Measurements from ENCODE around the gene RHOG. TPM values are rescaled to one million over a fixed set of nuclear protein-coding genes. Genes with fewer than 3 reads are reported as not detected.

The RHOG gene
- total RNA-seq (2011; cell fraction: chromatin; rRNA removed; ENCODE audit: low replicate concordance) = 27.7 and 100.0 TPM in 2 replicates
- total RNA-seq (2011; cell fraction: nucleolus; rRNA removed) = 89.7 and 100 TPM in 2 replicates
- 70.6 and 86.3 TPM in 2 replicates for total RNA-seq (2011; cell fraction: nucleoplasm; rRNA removed)
- total RNA-seq (2014; rRNA removed) (80.3 and 117 TPM in 2 replicates), total RNA-seq (2014; rRNA removed; fragmentation: Illumina TruSeq; extraction: Trizol) (34.7 and 43.6 TPM in 2 replicates), total RNA-seq (2015; rRNA removed; fragmentation: Illumina TruSeq; extraction: Trizol) (70.0 and 71.8 TPM in 2 replicates), total RNA-seq (2021) (157 and 162 TPM in 2 replicates), polyA plus RNA-seq (2011; rRNA removed) (112 and 121 TPM in 2 replicates), polyA plus RNA-seq (2014; fragmentation: Illumina TruSeq; extraction: Trizol) (153 and 223 TPM in 2 replicates), polyA plus RNA-seq (2014; fragmentation: Nextera tagmentation; extraction: Ambion mirVana) (10 to 100 TPM; 22.6 to 36.8 TPM), polyA plus RNA-seq (2014; rRNA removed) (134 and 159 TPM in 2 replicates), polyA minus RNA-seq (2011; rRNA and poly(A)+ RNA removed) (68.0 and 101 TPM in 2 replicates), Bru-seq, nascent RNA (percentile 97 among the genes with signal in this experiment), BruChase-seq, experiment 1, labeled RNA remaining after a 2-hour chase (percentile 83 among the genes with signal in this experiment), BruChase-seq, experiment 2, labeled RNA remaining after a 6-hour chase (percentile 77 among the genes with signal in this experiment)
- polyA plus RNA-seq (2011; cell fraction: cytosol; rRNA removed) = 199 and 423 TPM in 2 replicates
- 55.6 and 75.5 TPM in 2 replicates for polyA plus RNA-seq (2011; cell fraction: nucleus; rRNA removed)
- polyA plus RNA-seq (2012) = 177 and 217 TPM in 2 replicates
- polyA minus RNA-seq (2011; cell fraction: cytosol; rRNA and poly(A)+ RNA removed) = 169 and 173 TPM in 2 replicates
- polyA minus RNA-seq (2011; cell fraction: nucleus; rRNA and poly(A)+ RNA removed) = 39.9 and 49.1 TPM in 2 replicates
- long read RNA-seq, experiment 1, transcript RHOG-201 (2 exons, 1,319 nt) = major isoform, 60 of 274 reads
- long read RNA-seq, experiment 1, partial matches to known transcripts = 209 of 274 reads
- long read RNA-seq, experiment 1, other reads (novel, unspliced or antisense) = 2 of 274 reads
- long read RNA-seq, experiment 2, transcript RHOG-201 (2 exons, 1,319 nt) = major isoform, 178 of 258 reads
- long read RNA-seq, experiment 2, partial matches to known transcripts = 0 of 258 reads
- long read RNA-seq, experiment 2, other reads (novel, unspliced or antisense) = 74 of 258 reads
- long read RNA-seq, experiment 3, transcript RHOG-201 (2 exons, 1,319 nt) = major isoform, 119 of 133 reads
- long read RNA-seq, experiment 3, partial matches to known transcripts = 10 of 133 reads
- long read RNA-seq, experiment 3, other reads (novel, unspliced or antisense) = 2 of 133 reads

GRCh38 chr11:3840870-3841425 is at the start of gene RHOG:
Gene RHOG, minus strand, starts transcription at chr11:3840959. Its CDS starts 12,821 bp downstream, at chr11:3828138.
- Histone ChIP-seq H3K4me2 (ENCODE audit: insufficient read depth, low read length) (peak within 1 kb of the TSS; percentile 93), H3K9ac (ENCODE audit: insufficient read depth in 1 of 2, low read depth in 2 of 2, low read length in 2 of 2) (peak within 1 kb of the TSS; percentile 84 to 94), H3K4me1 (replicated peaks in 1 of 2; ENCODE audit: control insufficient read depth in 2 of 2, insufficient read depth in 2 of 2, low read length in 2 of 2) (peaks cover 28 to 50% of the 10 kb centered on the region in 2 experiments), H3K79me2 (ENCODE audit: control insufficient read depth, insufficient read depth, low read length) (peaks cover 52% of the 10 kb centered on the region), H3K36me3 (ENCODE audit: control insufficient read depth, insufficient read depth, low read length) (peaks cover 26% of the 10 kb centered on the region), H3K27me3 (ENCODE audit: control insufficient read depth in 2 of 2, insufficient read depth in 2 of 2, low read length in 2 of 2) (no peaks in the 10 kb centered on the region), H3K27ac (ENCODE audit: extremely low read depth, low read depth, low read length) (peak within 1 kb of the TSS; percentile 86), H3K9me3 (replicated peaks; ENCODE audit: control insufficient read depth, insufficient read depth, low read depth, low read length) (no peaks in the 10 kb centered on the region), H3K9me1 (ENCODE audit: control insufficient read depth, insufficient read depth, low read length) (no peaks in the 10 kb centered on the region), H4K20me1 (replicated peaks; ENCODE audit: control insufficient read depth, insufficient read depth, low read length) (peaks cover 4% of the 10 kb centered on the region; the same call in 1 of the 2 replicates), H2AFZ (ENCODE audit: low read depth, low read length) (peak within 1 kb of the TSS; percentile 96), H3K4me3 (peak within 1 kb of the TSS; percentile 89)
- DNase-seq (ENCODE audit: extremely low read depth in 1 of 4, low spot score in 3 of 4) = peak; percentile 92 to 93 (median 92)
- 3% methylated on average over 4 of the region's 42 CpGs for WGBS (ENCODE audit: insufficient coverage, low coverage, missing lambda C conversion rate)
- ChIA-PET CTCF (ENCODE audit: low intra/inter-chr PET ratio) (interaction anchor here (0.6 to 1.3 kb wide), 2 partner anchors 16 kb away, joined by 3 to 5 read pairs; no protein-coding TSS in a partner anchor), POLR2A (interaction anchor here (0.5 to 2.7 kb wide), 13 partner anchors 10 to 232 kb away, joined by 3 to 9 read pairs (median 3); partner anchors contain the start of genes NUP98 and STIM1)
- FAIRE-seq = no peak
- intact Hi-C loops (cut with micrococcal nuclease) (loop anchor here (1.0 kb wide), 1 partner anchor 17 kb away; no protein-coding TSS in a partner anchor), in situ Hi-C loops (cut with MboI) (no loop called here)
- no TSS peak for BruUV-seq (replicated peaks)
- peak; percentile 77 for ATAC-seq
- peak; percentile 72 for TF ChIP-seq TAF1 (IDR thresholded peaks at IDR 0.05; ENCODE audit: control insufficient read depth, extremely low read depth, insufficient read depth, low read length, severe bottlenecking)
- TF ChIP-seq, protein P1, sequence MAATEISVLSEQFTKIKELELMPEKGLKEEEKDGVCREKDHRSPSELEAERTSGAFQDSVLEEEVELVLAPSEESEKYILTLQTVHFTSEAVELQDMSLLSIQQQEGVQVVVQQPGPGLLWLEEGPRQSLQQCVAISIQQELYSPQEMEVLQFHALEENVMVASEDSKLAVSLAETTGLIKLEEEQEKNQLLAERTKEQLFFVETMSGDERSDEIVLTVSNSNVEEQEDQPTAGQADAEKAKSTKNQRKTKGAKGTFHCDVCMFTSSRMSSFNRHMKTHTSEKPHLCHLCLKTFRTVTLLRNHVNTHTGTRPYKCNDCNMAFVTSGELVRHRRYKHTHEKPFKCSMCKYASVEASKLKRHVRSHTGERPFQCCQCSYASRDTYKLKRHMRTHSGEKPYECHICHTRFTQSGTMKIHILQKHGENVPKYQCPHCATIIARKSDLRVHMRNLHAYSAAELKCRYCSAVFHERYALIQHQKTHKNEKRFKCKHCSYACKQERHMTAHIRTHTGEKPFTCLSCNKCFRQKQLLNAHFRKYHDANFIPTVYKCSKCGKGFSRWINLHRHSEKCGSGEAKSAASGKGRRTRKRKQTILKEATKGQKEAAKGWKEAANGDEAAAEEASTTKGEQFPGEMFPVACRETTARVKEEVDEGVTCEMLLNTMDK (IDR thresholded peaks at IDR 0.05; ENCODE audit: borderline replicate concordance, insufficient read depth, low read depth, low read length, poor library complexity, severe bottlenecking) = no peak
- no peak for TF ChIP-seq HNRNPH1 (optimal IDR thresholded peaks at IDR 0.05; ENCODE audit: low read depth, low read length)
- no peak for TF ChIP-seq MCM3 (IDR thresholded peaks at IDR 0.05)
- TF ChIP-seq TCFL5 (CRISPR knock-in tag; conservative IDR thresholded peaks at IDR 0.05) = no peak
- TF ChIP-seq NR2C2 (CRISPR knock-in tag; IDR thresholded peaks at IDR 0.05) = no peak
- peak; percentile 76 for TF ChIP-seq NR2C2 (tag; IDR thresholded peaks at IDR 0.05)
- TF ChIP-seq, protein P2, sequence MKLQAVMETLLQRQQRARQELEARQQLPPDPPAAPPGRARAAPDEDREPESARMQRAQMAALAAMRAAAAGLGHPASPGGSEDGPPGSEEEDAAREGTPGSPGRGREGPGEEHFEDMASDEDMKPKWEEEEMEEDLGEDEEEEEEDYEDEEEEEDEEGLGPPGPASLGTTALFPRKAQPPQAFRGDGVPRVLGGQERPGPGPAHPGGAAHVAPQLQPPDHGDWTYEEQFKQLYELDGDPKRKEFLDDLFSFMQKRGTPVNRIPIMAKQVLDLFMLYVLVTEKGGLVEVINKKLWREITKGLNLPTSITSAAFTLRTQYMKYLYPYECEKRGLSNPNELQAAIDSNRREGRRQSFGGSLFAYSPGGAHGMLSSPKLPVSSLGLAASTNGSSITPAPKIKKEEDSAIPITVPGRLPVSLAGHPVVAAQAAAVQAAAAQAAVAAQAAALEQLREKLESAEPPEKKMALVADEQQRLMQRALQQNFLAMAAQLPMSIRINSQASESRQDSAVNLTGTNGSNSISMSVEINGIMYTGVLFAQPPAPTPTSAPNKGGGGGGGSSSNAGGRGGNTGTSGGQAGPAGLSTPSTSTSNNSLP (IDR thresholded peaks at IDR 0.05; ENCODE audit: borderline replicate concordance, low read depth, low read length) = no peak
- peak; percentile 55; the same call in 1 of the 2 replicates for TF ChIP-seq POLR2H (tag; IDR thresholded peaks at IDR 0.05; ENCODE audit: low read depth)
- 0 out of 4 replicates have a peak, but pooled peaks of 1 of the 2 experiments have one; percentile 31 for TF ChIP-seq RCOR1 (IDR thresholded peaks at IDR 0.05; ENCODE audit: borderline replicate concordance in 1 of 2, low read depth in 2 of 2, low read length in 2 of 2)
- no peak for TF ChIP-seq ZNF699 (CRISPR knock-in tag; IDR thresholded peaks at IDR 0.05; ENCODE audit: insufficient replicate concordance)

Data from K562 (cell line).